COR-L47 (cell line): ENCODE results near the gene SS18L1.
"Not testable (repeated sequence)": the region's sequence is repeated elsewhere in the genome, so short reads cannot be mapped to it uniquely, and the experiment has no call there.

Experiments
- DNase-seq: peaks from one replicate; lab custom pipeline; 2025; lab: John Stamatoyannopoulos, UW

SS18L1 gene

GRCh38 chr20:62143081-62143956 is at the start of gene SS18L1, which contains the start of gene PSMA7:
TSS of gene SS18L1 (plus strand) at chr20:62143769. CDS start at chr20:62143821, 52 bp downstream.
TSS of gene PSMA7 (minus strand) at chr20:62143394. CDS start at chr20:62143303, 91 bp downstream.
- DNase-seq, result peak; percentile 84

- DNase-seq, result no peak
Measured at GRCh38 chr20:62096421-62097380, 46.9 kb upstream of the SS18L1 start.

- no peak for DNase-seq
Measured at GRCh38 chr20:62097881-62098407, 45.6 kb upstream of the SS18L1 start.

GRCh38 chr20:62101078-62101477 is 42.5 kb upstream of the SS18L1 start:
- DNase-seq, result no peak

- DNase-seq, result no peak
Measured at GRCh38 chr20:62103508-62104233, 39.9 kb upstream of the SS18L1 start.

GRCh38 chr20:62104234-62104789 is 39.3 kb upstream of the SS18L1 start:
- DNase-seq, result no peak

- DNase-seq, result no peak
Measured at GRCh38 chr20:62104791-62105345, 38.7 kb upstream of the SS18L1 start.

- DNase-seq, result no peak
Measured at GRCh38 chr20:62105592-62105991, 38.0 kb upstream of the SS18L1 start.

GRCh38 chr20:62111148-62111547 is 32.4 kb upstream of the SS18L1 start:
- DNase-seq, result no peak

GRCh38 chr20:62112368-62112767 is 31.2 kb upstream of the SS18L1 start:
- no peak for DNase-seq

GRCh38 chr20:62114894-62115293 is 28.7 kb upstream of the SS18L1 start:
- no peak for DNase-seq

- not testable (repeated sequence) for DNase-seq
Measured at GRCh38 chr20:62115800-62116407, 27.7 kb upstream of the SS18L1 start.

- no peak for DNase-seq
Measured at GRCh38 chr20:62116558-62117361, 26.8 kb upstream of the SS18L1 start.

GRCh38 chr20:62117362-62117646 is 26.3 kb upstream of the SS18L1 start:
- no peak for DNase-seq

GRCh38 chr20:62117658-62118057 is 25.9 kb upstream of the SS18L1 start:
- no peak for DNase-seq

- no peak for DNase-seq
Measured at GRCh38 chr20:62118113-62119043, 25.2 kb upstream of the SS18L1 start.

- no peak for DNase-seq
Measured at GRCh38 chr20:62119115-62119514, 24.5 kb upstream of the SS18L1 start.

GRCh38 chr20:62119591-62120364 is 23.8 kb upstream of the SS18L1 start:
- DNase-seq, result no peak
